ENCODE data around the gene ABI3BP. TPM values are rescaled to one million over a fixed set of nuclear protein-coding genes. Genes with fewer than 3 reads are reported as not detected.
A peak's percentile ranks its signal among the peaks of the same experiment; 100 is the strongest.

The ABI3BP gene
- total and polyA plus RNA-seq, 2 experiments from 2014 or later = 0.42 to 0.57 TPM

- Histone ChIP-seq H3K79me2 (replicated peaks; ENCODE audit: insufficient read depth) (no peaks in the 10 kb centered on the region), H4K20me1 (replicated peaks; ENCODE audit: insufficient read depth) (no peaks in the 10 kb centered on the region), H3K4me1 (ENCODE audit: insufficient read depth) (peaks cover 13% of the 10 kb centered on the region), H3K27me3 (ENCODE audit: insufficient read depth) (no peaks in the 10 kb centered on the region), H3K36me3 (ENCODE audit: insufficient read depth) (no peaks in the 10 kb centered on the region), H2AFZ (peak overlapping the region; percentile 66; the same call in 1 of the 2 replicates), H3K4me2 (0 out of 2 replicates have a peak overlapping the region, but pooled peaks have one; percentile 44), H3K27ac (ENCODE audit: low read depth) (no peak overlapping the region), H3F3A (replicated peaks; ENCODE audit: low read depth) (no peaks in the 10 kb centered on the region), H3K4me3 (no peak overlapping the region), H3K9me2 (ENCODE audit: insufficient read depth) (peaks cover 8% of the 10 kb centered on the region)
- H3K9me3 Mint-ChIP-seq = no peaks in the 10 kb centered on the region
- no peak overlapping the region for H3K27ac Mint-ChIP-seq
- H3K4me1 Mint-ChIP-seq = peaks cover 10% of the 10 kb centered on the region
- H3K36me3 Mint-ChIP-seq (ENCODE audit: low read depth) = no peaks in the 10 kb centered on the region
- H3K27me3 Mint-ChIP-seq (ENCODE audit: insufficient read depth, low read depth, poor library complexity) = peaks cover 4% of the 10 kb centered on the region
- peak; percentile 32; the same call in 1 of the 3 replicates for ATAC-seq
- no peak for DNase-seq (ENCODE audit: low spot score)
- no peak overlapping the region for H3K4me3 Mint-ChIP-seq
- TF ChIP-seq CTCF (conservative IDR thresholded peaks at IDR 0.05; ENCODE audit: low read depth in 2 of 2) (no peak), EZH2 (IDR thresholded peaks at IDR 0.05; ENCODE audit: low read depth, unreplicated experiment) (no peak), REST (IDR thresholded peaks at IDR 0.05; ENCODE audit: unreplicated experiment) (no peak), EZH2phosphoT487 (IDR thresholded peaks at IDR 0.05; ENCODE audit: unreplicated experiment) (no peak), ZNF331 (CRISPR knock-in tag; IDR thresholded peaks at IDR 0.05; ENCODE audit: low read depth) (no peak), POLR2AphosphoS5 (IDR thresholded peaks at IDR 0.05; ENCODE audit: low read depth) (no peak), CREB1 (CRISPR knock-in tag; IDR thresholded peaks at IDR 0.05; ENCODE audit: low read depth) (no peak), STAT1 (IDR thresholded peaks at IDR 0.05; ENCODE audit: unreplicated experiment) (no peak), ZNF462 (CRISPR knock-in tag; IDR thresholded peaks at IDR 0.05) (no peak), ETS1 (IDR thresholded peaks at IDR 0.05) (no peak)
Measured at GRCh38 chr3:100912571-100912970, 80.7 kb downstream of the ABI3BP start.

All from GM23338 (cell line).